ENCODE results near the gene COPG1.
A peak's percentile ranks its signal among the peaks of the same experiment; 100 is the strongest.

Gene COPG1

GRCh38 chr3:129317014-129317771, 67.8 kb downstream of the COPG1 start:
- Histone ChIP-seq H3K9me3 (ENCODE audit: control insufficient read depth, low read length) (no peaks in the 10 kb centered on the region), H3K36me3 (ENCODE audit: control insufficient read depth in 1 of 2, insufficient read depth in 2 of 2, low read depth in 1 of 2, low read length in 2 of 2) (peaks cover 12 to 13% of the 10 kb centered on the region in 2 experiments), H2BK12ac (ENCODE audit: low read length in 2 of 2) (peak overlapping the region in 1 of 2 experiments; percentile 6), H4K91ac (ENCODE audit: low read length) (no peak overlapping the region), H4K8ac (ENCODE audit: low read length) (peak overlapping the region; percentile 70), H3K4me3 (ENCODE audit: insufficient read depth in 1 of 2, low read depth in 1 of 2, low read length in 2 of 2) (peak overlapping the region; percentile 80 to 82), H3K14ac (ENCODE audit: low read length in 2 of 2) (no peak overlapping the region), H3K23ac (ENCODE audit: low read length in 2 of 2) (no peak overlapping the region), H3K79me1 (replicated peaks; ENCODE audit: low read length, poor library complexity, severe bottlenecking) (peaks cover 26% of the 10 kb centered on the region), H2AFZ (ENCODE audit: low read depth, low read length) (peak overlapping the region; percentile 32), H3K18ac (ENCODE audit: low read depth in 1 of 2, low read length in 2 of 2) (peak overlapping the region in 1 of 2 experiments; percentile 28), H2AK5ac (ENCODE audit: low read length, severe bottlenecking) (no peak overlapping the region), H2BK5ac (ENCODE audit: low read depth, low read length, poor library complexity, severe bottlenecking) (no peak overlapping the region), H3K4me1 (ENCODE audit: control insufficient read depth, insufficient read depth, low read depth, low read length) (peaks cover 14% of the 10 kb centered on the region), H2BK15ac (ENCODE audit: low read depth, poor library complexity, severe bottlenecking) (peak overlapping the region; percentile 31), H3K9ac (ENCODE audit: low read length) (peak overlapping the region; percentile 90), H2BK120ac (ENCODE audit: low read depth, low read length) (peak overlapping the region; percentile 75), H3K4me2 (ENCODE audit: low read length, poor library complexity, severe bottlenecking) (peak overlapping the region; percentile 73), H3K27me3 (ENCODE audit: control insufficient read depth in 1 of 2, insufficient read depth in 1 of 2, low read length in 2 of 2) (no peaks in the 10 kb centered on the region), H3K4ac (ENCODE audit: low read depth in 1 of 2, low read length in 2 of 2) (no peak overlapping the region), H3K27ac (ENCODE audit: low read length, poor library complexity, severe bottlenecking) (no peak overlapping the region)
- no peak for DNase-seq
- WGBS = 52% methylated on average over 11 of the region's 15 CpGs

GRCh38 chr3:129317848-129318247, 68.4 kb downstream of the COPG1 start:
- Histone ChIP-seq H3K4me1 (ENCODE audit: control insufficient read depth, insufficient read depth, low read depth, low read length) (peaks cover 14% of the 10 kb centered on the region), H3K9ac (ENCODE audit: low read length) (peak overlapping the region; percentile 90)

GRCh38 chr3:129318921-129319320, 69.5 kb downstream of the COPG1 start:
- no peak overlapping the region for H3K4ac ChIP-seq (ENCODE audit: low read depth in 1 of 2, low read length in 2 of 2)
- H3K79me1 ChIP-seq (replicated peaks; ENCODE audit: low read length, poor library complexity, severe bottlenecking) = peaks cover 26% of the 10 kb centered on the region
- no peak overlapping the region for H3K4me3 ChIP-seq (ENCODE audit: insufficient read depth in 1 of 2, low read depth in 1 of 2, low read length in 2 of 2)
- no peak overlapping the region for H3K18ac ChIP-seq (ENCODE audit: low read depth in 1 of 2, low read length in 2 of 2)
- no peak overlapping the region for H3K4me2 ChIP-seq (ENCODE audit: low read length, poor library complexity, severe bottlenecking)
- H2AFZ ChIP-seq (ENCODE audit: low read depth, low read length) = no peak overlapping the region
- WGBS = 95% methylated on average over 15 of the region's 15 CpGs
- H3K23ac ChIP-seq (ENCODE audit: low read length in 2 of 2) = no peak overlapping the region
- H2BK120ac ChIP-seq (ENCODE audit: low read depth, low read length) = no peak overlapping the region
- H3K27me3 ChIP-seq (ENCODE audit: control insufficient read depth in 1 of 2, insufficient read depth in 1 of 2, low read length in 2 of 2) = no peaks in the 10 kb centered on the region
- no peak overlapping the region for H2AK5ac ChIP-seq (ENCODE audit: low read length, severe bottlenecking)
- H3K4me1 ChIP-seq (ENCODE audit: control insufficient read depth, insufficient read depth, low read depth, low read length) = peaks cover 14% of the 10 kb centered on the region
- H2BK12ac ChIP-seq (ENCODE audit: low read length in 2 of 2) = no peak overlapping the region
- H3K27ac ChIP-seq (ENCODE audit: low read length, poor library complexity, severe bottlenecking) = no peak overlapping the region
- H3K9ac ChIP-seq (ENCODE audit: low read length) = no peak overlapping the region
- no peak overlapping the region for H2BK15ac ChIP-seq (ENCODE audit: low read depth, poor library complexity, severe bottlenecking)
- H3K36me3 ChIP-seq (ENCODE audit: control insufficient read depth in 1 of 2, insufficient read depth in 2 of 2, low read depth in 1 of 2, low read length in 2 of 2) = peaks cover 13 to 19% of the 10 kb centered on the region in 2 experiments
- H4K8ac ChIP-seq (ENCODE audit: low read length) = no peak overlapping the region
- H2BK5ac ChIP-seq (ENCODE audit: low read depth, low read length, poor library complexity, severe bottlenecking) = no peak overlapping the region
- H3K9me3 ChIP-seq (ENCODE audit: control insufficient read depth, low read length) = no peaks in the 10 kb centered on the region
- no peak overlapping the region for H3K14ac ChIP-seq (ENCODE audit: low read length in 2 of 2)
- H4K91ac ChIP-seq (ENCODE audit: low read length) = no peak overlapping the region
- no peak for DNase-seq

More at GRCh38 chr3:129317848-129318247, 68.4 kb downstream of the COPG1 start:
- no peaks in the 10 kb centered on the region for H3K27me3 ChIP-seq (ENCODE audit: control insufficient read depth in 1 of 2, insufficient read depth in 1 of 2, low read length in 2 of 2)
- H3K4me3 ChIP-seq (ENCODE audit: insufficient read depth in 1 of 2, low read depth in 1 of 2, low read length in 2 of 2) = no peak overlapping the region
- peaks cover 26% of the 10 kb centered on the region for H3K79me1 ChIP-seq (replicated peaks; ENCODE audit: low read length, poor library complexity, severe bottlenecking)
- no peak overlapping the region for H3K14ac ChIP-seq (ENCODE audit: low read length in 2 of 2)
- H2BK15ac ChIP-seq (ENCODE audit: low read depth, poor library complexity, severe bottlenecking) = no peak overlapping the region
- no peak overlapping the region for H2BK120ac ChIP-seq (ENCODE audit: low read depth, low read length)
- no peak overlapping the region for H2BK12ac ChIP-seq (ENCODE audit: low read length in 2 of 2)
- H3K27ac ChIP-seq (ENCODE audit: low read length, poor library complexity, severe bottlenecking) = no peak overlapping the region
- no peak overlapping the region for H3K23ac ChIP-seq (ENCODE audit: low read length in 2 of 2)
- H2BK5ac ChIP-seq (ENCODE audit: low read depth, low read length, poor library complexity, severe bottlenecking) = no peak overlapping the region
- DNase-seq = no peak
- H3K36me3 ChIP-seq (ENCODE audit: control insufficient read depth in 1 of 2, insufficient read depth in 2 of 2, low read depth in 1 of 2, low read length in 2 of 2) = peaks cover 12 to 13% of the 10 kb centered on the region in 2 experiments
- H2AK5ac ChIP-seq (ENCODE audit: low read length, severe bottlenecking) = no peak overlapping the region
- no peak overlapping the region for H4K8ac ChIP-seq (ENCODE audit: low read length)
- H4K91ac ChIP-seq (ENCODE audit: low read length) = peak overlapping the region; percentile 4
- H3K9me3 ChIP-seq (ENCODE audit: control insufficient read depth, low read length) = no peaks in the 10 kb centered on the region
- H3K18ac ChIP-seq (ENCODE audit: low read depth in 1 of 2, low read length in 2 of 2) = no peak overlapping the region
- no peak overlapping the region for H3K4ac ChIP-seq (ENCODE audit: low read depth in 1 of 2, low read length in 2 of 2)
- 78% methylated on average over 5 of the region's 5 CpGs for WGBS
- H3K4me2 ChIP-seq (ENCODE audit: low read length, poor library complexity, severe bottlenecking) = no peak overlapping the region
- H2AFZ ChIP-seq (ENCODE audit: low read depth, low read length) = no peak overlapping the region

GRCh38 chr3:129320261-129320660, 70.9 kb downstream of the COPG1 start:
- H3K14ac ChIP-seq (ENCODE audit: low read length in 2 of 2) = no peak overlapping the region
- H3K36me3 ChIP-seq (ENCODE audit: control insufficient read depth in 1 of 2, insufficient read depth in 2 of 2, low read depth in 1 of 2, low read length in 2 of 2) = peaks cover 13 to 25% of the 10 kb centered on the region in 2 experiments
- H3K27me3 ChIP-seq (ENCODE audit: control insufficient read depth in 1 of 2, insufficient read depth in 1 of 2, low read length in 2 of 2) = no peaks in the 10 kb centered on the region
- no peak overlapping the region for H2BK12ac ChIP-seq (ENCODE audit: low read length in 2 of 2)
- no peak overlapping the region for H4K91ac ChIP-seq (ENCODE audit: low read length)
- no peak overlapping the region for H3K4me2 ChIP-seq (ENCODE audit: low read length, poor library complexity, severe bottlenecking)
- DNase-seq = no peak
- H2AFZ ChIP-seq (ENCODE audit: low read depth, low read length) = no peak overlapping the region
- H3K18ac ChIP-seq (ENCODE audit: low read depth in 1 of 2, low read length in 2 of 2) = no peak overlapping the region
- peaks cover 9% of the 10 kb centered on the region for H3K4me1 ChIP-seq (ENCODE audit: control insufficient read depth, insufficient read depth, low read depth, low read length)
- H3K4ac ChIP-seq (ENCODE audit: low read depth in 1 of 2, low read length in 2 of 2) = no peak overlapping the region
- 90% methylated on average over 7 of the region's 8 CpGs for WGBS
- no peak overlapping the region for H2BK120ac ChIP-seq (ENCODE audit: low read depth, low read length)
- no peaks in the 10 kb centered on the region for H3K9me3 ChIP-seq (ENCODE audit: control insufficient read depth, low read length)
- no peak overlapping the region for H3K4me3 ChIP-seq (ENCODE audit: insufficient read depth in 1 of 2, low read depth in 1 of 2, low read length in 2 of 2)
- H2BK5ac ChIP-seq (ENCODE audit: low read depth, low read length, poor library complexity, severe bottlenecking) = no peak overlapping the region
- no peak overlapping the region for H4K8ac ChIP-seq (ENCODE audit: low read length)
- no peak overlapping the region for H3K23ac ChIP-seq (ENCODE audit: low read length in 2 of 2)
- no peak overlapping the region for H3K9ac ChIP-seq (ENCODE audit: low read length)
- H3K79me1 ChIP-seq (replicated peaks; ENCODE audit: low read length, poor library complexity, severe bottlenecking) = peaks cover 23% of the 10 kb centered on the region
- H2AK5ac ChIP-seq (ENCODE audit: low read length, severe bottlenecking) = no peak overlapping the region
- H2BK15ac ChIP-seq (ENCODE audit: low read depth, poor library complexity, severe bottlenecking) = no peak overlapping the region
- no peak overlapping the region for H3K27ac ChIP-seq (ENCODE audit: low read length, poor library complexity, severe bottlenecking)
